Measurements from ENCODE around the gene PTPRCAP. TPM values are rescaled to one million over a fixed set of nuclear protein-coding genes. Genes with fewer than 3 reads are reported as not detected.
A peak's percentile ranks its signal among the peaks of the same experiment; 100 is the strongest.

The PTPRCAP gene
- total and polyA plus RNA-seq, 9 of the 15 experiments (the other 6 are each of a cell fraction or from before 2014, with no cell fraction given): 0.22 to 2.0 (median 1.1) TPM; not detected in 4

GRCh38 chr11:67401495-67402191, 35.8 kb downstream of the PTPRCAP start, which contains the start of gene PPP1CA (continued):
- no peak for TF ChIP-seq CHD7 (IDR thresholded peaks at IDR 0.05; ENCODE audit: low read depth, low read length)
- TF ChIP-seq EP400 (IDR thresholded peaks at IDR 0.05): peak; percentile 32; the same call in 1 of the 2 replicates
- TF ChIP-seq FOXA1 (IDR thresholded peaks at IDR 0.05; ENCODE audit: borderline replicate concordance): no peak
- TF ChIP-seq BRD4 (IDR thresholded peaks at IDR 0.05): no peak
- no peak for TF ChIP-seq MEF2D (tag; conservative IDR thresholded peaks at IDR 0.05; ENCODE audit: low read depth)
- TF ChIP-seq ZSCAN32 (CRISPR knock-in tag; IDR thresholded peaks at IDR 0.05): no peak
- TF ChIP-seq CCAR2 (IDR thresholded peaks at IDR 0.05; ENCODE audit: low read depth, low read length): no peak
- no peak for TF ChIP-seq CEBPB (tag; IDR thresholded peaks at IDR 0.05)
- peak; percentile 18; the same call in 1 of the 2 replicates for TF ChIP-seq STAG1 (CRISPR knock-in tag; IDR thresholded peaks at IDR 0.05; ENCODE audit: borderline replicate concordance)
- TF ChIP-seq PHF8 (IDR thresholded peaks at IDR 0.05; ENCODE audit: borderline replicate concordance, low read length): peak; percentile 89; the same call in 1 of the 2 replicates
- no peak for TF ChIP-seq TAF9B (IDR thresholded peaks at IDR 0.05; ENCODE audit: partially characterized antibody)
- TF ChIP-seq ARHGAP35 (IDR thresholded peaks at IDR 0.05; ENCODE audit: partially characterized antibody): no peak
- TF ChIP-seq BMI1 (IDR thresholded peaks at IDR 0.05; ENCODE audit: low read length): no peak
- TF ChIP-seq MECOM (CRISPR knock-in tag; IDR thresholded peaks at IDR 0.05): no peak
- no peak for TF ChIP-seq ZNF121 (CRISPR knock-in tag; conservative IDR thresholded peaks at IDR 0.05)
- peak; percentile 78 to 96 for TF ChIP-seq MAZ (CRISPR knock-in tag; conservative IDR thresholded peaks at IDR 0.05 in 1 of 2, IDR thresholded peaks at IDR 0.05 in 1 of 2)
- TF ChIP-seq, protein P1, sequence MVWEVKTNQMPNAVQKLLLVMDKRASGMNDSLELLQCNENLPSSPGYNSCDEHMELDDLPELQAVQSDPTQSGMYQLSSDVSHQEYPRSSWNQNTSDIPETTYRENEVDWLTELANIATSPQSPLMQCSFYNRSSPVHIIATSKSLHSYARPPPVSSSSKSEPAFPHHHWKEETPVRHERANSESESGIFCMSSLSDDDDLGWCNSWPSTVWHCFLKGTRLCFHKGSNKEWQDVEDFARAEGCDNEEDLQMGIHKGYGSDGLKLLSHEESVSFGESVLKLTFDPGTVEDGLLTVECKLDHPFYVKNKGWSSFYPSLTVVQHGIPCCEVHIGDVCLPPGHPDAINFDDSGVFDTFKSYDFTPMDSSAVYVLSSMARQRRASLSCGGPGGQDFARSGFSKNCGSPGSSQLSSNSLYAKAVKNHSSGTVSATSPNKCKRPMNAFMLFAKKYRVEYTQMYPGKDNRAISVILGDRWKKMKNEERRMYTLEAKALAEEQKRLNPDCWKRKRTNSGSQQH (CRISPR knock-in tag; IDR thresholded peaks at IDR 0.05): no peak
